ENCODE data around the gene PTX3.

GRCh38 chr3:157404381-157404780 lies 32.3 kb upstream of the PTX3 start:
- TF ChIP-seq CTCF (IDR thresholded peaks at IDR 0.05) (no peak), POLR2A (IDR thresholded peaks at IDR 0.05) (no peak)

All from body of pancreas (tissue), 4 donors.